ENCODE results near the gene STEAP3.
"Not testable (repeated sequence)": the region's sequence is repeated elsewhere in the genome, so short reads cannot be mapped to it uniquely, and the experiment has no call there.

The STEAP3 gene

GRCh38 chr2:119265693-119266066, 42.0 kb downstream of the STEAP3 start:
- DNase-seq = no peak

GRCh38 chr2:119266091-119266589, 42.5 kb downstream of the STEAP3 start:
- DNase-seq = no peak

DNA sequence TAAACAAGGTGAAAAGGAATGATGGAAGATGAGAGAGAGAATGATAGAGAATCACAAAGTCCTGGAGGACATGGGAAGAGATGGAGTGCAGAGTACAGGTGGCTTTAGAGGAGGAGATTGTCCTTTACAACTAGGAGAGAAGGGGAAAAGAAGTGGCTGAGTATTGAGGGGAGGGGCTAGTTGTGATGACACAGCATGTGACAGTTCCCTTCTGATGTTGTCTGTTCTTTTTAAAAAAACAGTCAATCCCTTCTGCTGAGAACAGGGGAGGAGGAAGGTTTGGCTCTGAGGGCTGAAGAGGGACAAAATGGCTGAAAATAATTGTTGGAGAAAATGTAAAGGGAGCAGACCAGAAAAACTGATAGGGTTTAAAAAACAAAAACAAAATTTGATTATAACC, 44.0 kb downstream of the STEAP3 start:
- DNase-seq = no peak

DNA sequence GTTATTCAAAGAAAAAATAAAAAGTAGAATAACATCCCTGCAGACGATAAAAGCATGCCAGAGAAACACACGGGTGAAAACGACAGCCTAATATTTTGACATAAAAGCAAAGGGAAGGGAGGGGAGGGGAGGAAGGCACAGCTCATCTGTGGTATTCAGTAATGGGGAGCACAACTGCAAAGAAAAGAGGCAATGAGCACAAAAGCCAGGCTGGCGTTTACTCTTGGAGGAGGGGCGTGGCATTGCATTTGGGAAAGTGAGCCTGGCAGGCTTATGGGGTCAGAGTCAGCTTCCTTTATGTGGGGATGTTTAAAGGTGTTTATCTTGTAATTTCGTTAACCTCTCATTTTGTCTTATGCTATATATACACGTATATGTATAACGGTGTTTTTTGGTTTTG, 53.2 kb downstream of the STEAP3 start:
- DNase-seq = no peak

GRCh38 chr2:119278385-119278784, 54.8 kb downstream of the STEAP3 start:
- DNase-seq = not testable (repeated sequence)

DNA sequence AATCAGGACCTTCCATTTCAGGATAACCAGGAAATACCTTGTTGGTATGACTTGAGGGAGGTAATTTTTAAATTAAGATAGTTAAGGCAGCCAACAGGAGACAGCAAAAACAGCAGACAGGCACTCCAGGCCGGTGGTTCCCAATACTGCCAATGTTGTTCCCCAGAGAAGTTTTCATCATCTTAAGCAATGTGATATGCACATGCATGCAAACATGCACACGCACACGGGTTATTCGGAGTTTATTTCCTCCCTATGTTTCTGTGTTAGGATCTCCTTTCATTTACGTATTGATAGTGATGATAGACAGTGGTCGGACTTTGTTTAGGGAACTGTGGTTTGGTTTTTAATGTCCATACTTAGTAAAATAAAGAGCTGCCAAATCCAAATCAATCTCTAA, 55.3 kb downstream of the STEAP3 start:
- no peak for DNase-seq

DNA sequence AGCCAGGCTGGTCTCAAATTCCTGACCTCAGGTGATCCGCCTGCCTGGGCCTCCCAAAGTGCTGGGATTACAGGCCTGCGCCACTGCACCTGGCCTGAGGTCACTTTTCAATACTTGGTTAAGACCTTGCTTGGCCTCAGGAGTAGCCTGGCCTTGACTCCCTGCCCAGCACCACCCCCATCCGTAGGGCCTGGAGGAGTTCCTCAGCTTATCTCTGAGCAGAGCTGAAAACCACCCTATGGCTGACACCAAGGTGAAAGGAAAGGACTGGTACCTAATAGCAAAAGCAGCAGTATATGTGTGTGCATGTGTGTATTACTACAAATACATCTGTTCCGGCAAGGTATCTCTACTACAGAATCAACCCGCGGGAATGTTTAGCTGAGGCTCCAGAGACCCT, 56.0 kb downstream of the STEAP3 start:
- DNase-seq = no peak

DNA sequence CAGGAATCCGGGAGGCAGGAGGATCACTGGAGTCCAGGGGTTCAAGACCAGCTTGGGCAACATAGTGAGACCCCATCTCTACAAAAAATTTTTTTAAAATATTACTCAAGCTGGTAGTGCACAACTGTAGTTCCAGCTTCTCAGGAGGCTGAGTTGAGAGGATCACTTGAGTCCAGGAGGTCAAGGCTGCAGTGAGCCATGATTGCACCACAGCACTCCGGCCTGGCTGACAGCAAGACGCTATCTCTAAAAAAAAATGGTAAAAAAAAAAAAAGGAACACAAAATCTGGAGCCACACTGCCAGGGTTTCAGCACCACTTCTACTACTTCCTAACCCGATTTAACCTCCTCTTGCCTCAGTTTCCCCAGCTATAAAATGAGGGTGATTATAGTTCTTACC, 57.0 kb downstream of the STEAP3 start:
- no peak for DNase-seq

- no peak for DNase-seq
These were observed 58.7 kb downstream of the STEAP3 start for GRCh38 chr2:119282146-119282995.

- DNase-seq = no peak
These were observed 59.4 kb downstream of the STEAP3 start for GRCh38 chr2:119282996-119283511.

DNA sequence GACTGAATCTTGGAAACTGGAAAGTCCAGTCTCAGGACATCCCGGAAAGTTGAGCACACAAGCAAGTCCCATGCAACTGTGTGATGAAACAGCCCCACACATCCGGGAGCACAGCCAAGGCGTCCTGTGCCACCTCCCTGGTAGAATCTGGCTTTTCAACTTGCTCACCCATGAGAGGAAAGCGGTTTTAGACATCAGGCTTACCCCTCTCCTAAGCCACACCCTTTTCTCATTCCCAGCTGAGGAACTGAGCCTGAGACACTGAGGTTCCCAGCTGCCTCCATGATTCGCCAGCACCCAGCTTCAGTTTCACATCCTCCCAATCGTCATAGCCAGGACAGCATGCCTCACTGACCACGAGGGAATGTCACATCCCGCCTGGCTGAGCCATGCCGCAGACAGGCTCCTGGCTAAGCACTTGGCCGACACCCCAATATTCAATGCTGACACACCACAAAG, 60.3 kb downstream of the STEAP3 start:
- DNase-seq = no peak

GRCh38 chr2:119286661-119287060, 63.0 kb downstream of the STEAP3 start:
- DNase-seq = no peak

DNA sequence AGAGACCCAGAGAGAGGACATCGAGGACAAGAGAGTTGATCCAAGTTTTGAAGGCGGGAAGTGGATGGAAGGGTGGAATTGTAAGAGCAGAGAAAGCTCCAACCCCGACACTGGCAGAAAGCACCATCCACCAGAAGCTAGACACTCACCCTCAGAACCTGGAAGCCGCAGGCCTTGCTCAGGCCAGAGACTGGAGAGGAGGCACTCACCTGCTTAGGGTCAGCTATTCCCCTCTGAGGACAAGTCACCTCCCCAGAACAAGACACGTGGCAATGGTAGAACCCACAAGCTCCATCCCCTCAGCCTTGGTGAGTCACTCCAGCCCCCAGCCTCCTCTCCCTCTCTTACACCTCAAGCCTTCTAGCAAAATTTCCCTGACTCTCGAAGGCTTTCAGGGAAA, 64.9 kb downstream of the STEAP3 start:
- no peak for DNase-seq

DNA sequence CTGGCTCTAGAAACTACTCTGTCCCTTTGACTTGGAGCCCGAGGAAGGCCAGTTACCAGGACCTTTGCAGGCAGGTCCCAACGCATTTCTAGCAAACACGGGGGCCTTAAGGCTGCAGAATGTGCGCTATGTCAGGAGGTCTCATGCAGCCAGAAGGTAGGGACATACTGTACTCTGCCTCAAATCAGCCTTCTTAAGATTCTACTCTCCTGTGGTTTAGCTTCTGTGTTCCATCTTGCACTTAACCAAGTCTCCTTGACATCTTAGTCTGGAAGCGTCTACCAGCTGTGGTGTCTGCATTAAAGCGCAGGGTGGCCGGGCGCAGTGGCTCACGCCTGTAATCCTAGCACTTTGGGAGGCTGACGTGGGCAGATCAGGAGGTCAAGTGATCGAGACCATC, 65.5 kb downstream of the STEAP3 start:
- DNase-seq = no peak

DNA sequence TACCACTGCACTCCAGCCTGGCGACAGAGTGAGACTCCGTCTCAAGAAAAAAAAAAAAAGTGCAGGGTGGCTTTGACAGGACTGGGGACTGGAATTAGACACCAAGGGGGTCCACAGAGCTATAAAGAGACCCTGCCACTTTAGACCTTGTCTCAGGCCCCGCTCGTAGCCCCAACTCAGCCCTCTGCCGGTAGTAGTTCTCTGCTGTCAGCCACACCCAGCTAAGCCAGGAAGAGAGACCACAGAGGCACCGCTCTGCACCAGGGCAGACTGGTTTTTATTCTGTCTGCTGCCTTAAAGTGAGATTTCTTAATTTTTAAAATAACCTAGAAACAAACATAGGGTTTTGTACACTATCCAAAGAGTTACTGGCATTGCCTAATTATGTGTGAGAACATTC, 66.0 kb downstream of the STEAP3 start:
- no peak for DNase-seq

DNA sequence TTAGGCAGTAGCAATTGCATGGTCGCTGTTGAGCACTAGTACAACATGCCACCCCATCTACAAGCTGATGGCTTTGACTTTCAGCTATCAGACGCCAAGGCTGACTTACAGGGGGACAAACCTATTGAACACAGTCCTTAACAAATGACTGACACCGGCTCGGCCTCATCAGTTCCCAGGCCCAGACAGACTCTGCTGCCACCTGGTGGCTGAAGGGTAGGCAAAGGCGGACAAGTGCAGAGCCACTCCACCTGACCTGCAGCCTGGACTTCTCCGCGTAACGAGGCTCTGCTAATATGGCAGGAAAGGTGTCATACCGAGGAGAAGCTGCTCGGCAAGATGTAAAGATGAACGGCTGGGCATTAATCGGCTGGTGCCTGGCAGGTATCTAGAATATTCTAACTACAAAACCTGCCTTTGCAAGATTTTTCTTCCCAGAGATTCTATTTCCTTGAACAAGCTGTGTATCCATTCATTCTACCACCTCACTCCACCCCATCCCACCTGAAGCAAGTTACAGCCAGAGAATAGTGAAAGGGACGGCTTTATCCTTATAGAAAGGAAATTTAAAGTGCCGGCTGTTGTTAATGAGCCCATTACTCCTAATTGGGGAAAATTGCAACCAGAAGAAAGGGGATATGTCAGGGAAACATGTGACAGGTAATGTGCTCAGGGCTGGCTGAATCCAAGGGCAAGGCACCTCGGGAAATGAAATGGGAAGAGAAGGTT, 67.4 kb downstream of the STEAP3 start:
- peak; percentile 70 for DNase-seq

DNA sequence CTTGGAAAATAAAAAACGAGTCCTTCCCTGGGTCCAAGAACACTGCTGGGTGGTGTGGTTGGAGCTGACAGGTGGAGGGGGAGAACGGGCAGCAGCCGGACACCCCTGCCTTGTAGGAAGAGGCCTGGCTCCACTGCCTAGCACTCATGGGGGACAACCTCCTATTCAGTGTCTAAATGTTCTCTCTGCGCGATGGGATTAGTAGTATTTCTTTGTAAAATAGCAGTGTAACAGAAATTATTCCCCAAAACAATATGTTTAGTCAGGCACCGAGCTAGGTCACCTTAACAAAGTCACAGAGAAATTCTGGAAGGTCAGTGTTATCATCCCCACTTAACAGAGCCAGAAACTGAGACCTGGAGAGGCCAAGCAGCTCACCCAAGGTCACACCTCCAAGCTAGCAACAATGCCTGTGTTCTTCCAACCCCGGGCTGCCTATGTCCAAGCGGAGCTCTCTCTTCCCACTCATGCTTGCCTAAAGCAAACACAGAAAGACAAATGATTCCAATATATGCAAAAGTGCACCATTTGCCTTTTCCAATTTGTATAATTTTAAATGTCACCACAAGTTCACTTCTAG, 68.0 kb downstream of the STEAP3 start:
- no peak for DNase-seq

- DNase-seq = no peak
These were observed 68.6 kb downstream of the STEAP3 start for GRCh38 chr2:119292226-119292625.

GRCh38 chr2:119293254-119293653, 69.6 kb downstream of the STEAP3 start:
- no peak for DNase-seq

DNA sequence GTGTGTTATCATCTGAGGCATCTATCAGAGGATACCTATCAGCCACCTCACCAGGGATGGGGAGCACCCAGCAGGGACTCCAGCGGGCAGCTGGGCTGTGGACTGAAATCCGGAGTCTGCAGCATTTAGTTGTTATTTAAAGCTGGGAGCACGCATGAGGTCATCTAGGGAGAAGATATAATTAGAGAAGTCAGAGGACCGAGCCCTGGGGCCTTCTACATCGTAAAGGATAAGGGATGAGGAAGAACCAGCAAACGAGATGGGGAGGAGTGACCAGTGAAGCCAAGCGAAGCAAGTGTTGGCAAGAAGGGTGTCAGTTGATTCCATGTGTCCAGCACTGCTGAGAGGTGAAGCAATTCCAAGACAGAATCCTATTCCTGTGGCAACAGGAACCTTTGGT, 70.3 kb downstream of the STEAP3 start:
- no peak for DNase-seq

DNA sequence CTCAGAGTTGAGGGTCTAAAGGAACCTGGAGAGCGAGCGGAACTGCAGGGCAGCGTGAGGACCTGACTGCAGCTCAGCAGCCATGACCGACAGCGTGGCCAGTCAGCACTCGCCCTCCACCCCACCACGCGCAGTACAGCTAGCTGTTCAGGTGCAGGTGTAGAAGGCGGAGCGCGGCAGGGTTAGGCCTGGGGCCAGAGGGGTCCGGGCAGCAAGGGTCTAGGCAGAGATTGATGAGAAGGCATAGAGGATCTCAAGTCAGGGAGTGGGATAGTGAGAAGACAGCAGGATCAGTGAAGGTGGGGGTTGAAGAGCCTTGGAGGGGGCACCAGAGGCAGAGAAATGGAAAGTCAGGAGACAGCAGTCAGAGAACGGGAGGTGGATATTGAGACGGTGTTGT, 71.0 kb downstream of the STEAP3 start:
- no peak for DNase-seq

DNA sequence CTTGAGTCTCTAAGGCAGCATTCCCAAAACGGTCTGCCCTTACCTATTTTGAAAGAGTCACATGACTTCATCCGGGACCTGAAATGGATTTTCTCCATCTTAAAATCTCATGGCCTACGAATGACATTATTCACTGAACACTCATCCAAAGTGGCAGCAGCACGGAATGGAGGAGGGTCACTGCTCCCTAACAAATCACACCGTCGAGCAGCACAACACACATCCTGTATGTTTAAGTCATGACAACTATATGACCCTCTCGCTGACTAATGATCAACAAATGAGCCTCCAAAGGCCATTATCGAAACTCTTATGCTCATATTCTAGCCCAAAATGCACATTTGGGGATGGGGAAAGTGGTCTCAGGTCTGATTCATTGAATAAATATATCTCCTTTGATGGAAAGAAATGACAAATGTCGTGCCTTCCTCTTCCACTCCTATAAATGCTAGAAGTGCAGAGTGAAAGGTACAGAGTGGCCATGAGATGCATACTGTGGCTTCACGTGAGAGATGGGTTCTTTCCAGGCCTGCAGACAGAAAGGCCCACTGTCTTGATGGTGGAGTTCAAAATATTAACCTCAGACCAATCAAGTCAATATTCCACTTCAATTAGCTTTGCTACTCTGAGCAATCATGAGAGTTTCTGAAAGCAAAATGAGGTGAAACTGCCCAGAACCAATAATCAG, 72.2 kb downstream of the STEAP3 start:
- no peak for DNase-seq

DNA sequence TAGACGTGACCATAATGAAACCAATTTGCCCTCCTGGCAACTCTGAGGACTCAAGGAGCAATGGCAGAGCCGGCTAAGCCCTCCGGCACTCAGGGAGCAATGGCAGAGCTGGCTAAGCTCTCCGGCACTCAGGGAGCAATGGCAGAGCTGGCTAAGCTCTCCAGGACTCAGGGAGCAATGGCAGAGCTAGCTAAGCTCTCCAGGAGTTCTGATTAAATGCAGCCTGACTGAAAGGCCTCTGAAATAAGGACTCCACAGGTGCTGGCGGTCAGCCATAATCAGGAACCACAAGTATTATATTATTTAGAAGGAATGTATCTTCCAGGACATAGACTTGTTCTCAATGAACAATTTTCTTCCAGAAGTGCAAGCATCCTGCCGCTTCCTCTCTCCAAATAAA, 77.8 kb downstream of the STEAP3 start:
- DNase-seq = no peak

Data from NCI-H1436 (cell line).